Raji (cell line): ENCODE measurements around the gene B3GAT3.

ENCODE experiments used
- POLR2A ChIP-seq: IDR thresholded peaks from 2 replicates; pipeline ENCODE4 v1.6.1; 2011; ENCODE audit warnings: low read depth, low read length, control low read depth; ENCODE audit not compliant: insufficient read depth

Gene B3GAT3

GRCh38 chr11:62577046-62577714 is 44.6 kb downstream of the B3GAT3 start:
- no peak for TF ChIP-seq POLR2A

- TF ChIP-seq POLR2A, result no peak
Measured at GRCh38 chr11:62575837-62576236, 45.9 kb downstream of the B3GAT3 start.

GRCh38 chr11:62575156-62575555 is 46.6 kb downstream of the B3GAT3 start:
- no peak for TF ChIP-seq POLR2A

GRCh38 chr11:62574363-62575071 is 47.3 kb downstream of the B3GAT3 start:
- TF ChIP-seq POLR2A, result no peak

- TF ChIP-seq POLR2A, result peak; percentile 89
Measured at GRCh38 chr11:62573592-62574362, 48.0 kb downstream of the B3GAT3 start, which contains the start of gene EEF1G. TSS of gene EEF1G (minus strand) at chr11:62573891. CDS start at chr11:62573842, 49 bp downstream.

GRCh38 chr11:62573006-62573591 is 48.7 kb downstream of the B3GAT3 start:
- no peak for TF ChIP-seq POLR2A

GRCh38 chr11:62572431-62572830 is 49.4 kb downstream of the B3GAT3 start:
- TF ChIP-seq POLR2A, result no peak

- TF ChIP-seq POLR2A, result no peak
Measured at GRCh38 chr11:62569611-62570010, 52.2 kb downstream of the B3GAT3 start.

- no peak for TF ChIP-seq POLR2A
Measured at GRCh38 chr11:62567018-62567633, 54.7 kb downstream of the B3GAT3 start.

- no peak for TF ChIP-seq POLR2A
Measured at GRCh38 chr11:62566247-62566646, 55.5 kb downstream of the B3GAT3 start.
